H9 (cell line): ENCODE results near the gene VIPR2. TPM values are rescaled to one million over a fixed set of nuclear protein-coding genes. Genes with fewer than 3 reads are reported as not detected.

Experiments used
- DNase-seq: peaks from one replicate; pipeline ENCODE4 v3.0.0-alpha.2; 2017
- H2AFZ ChIP-seq: one replicate; pipeline ENCODE4 v1.6.1; 2013; ENCODE audit warnings: mild to moderate bottlenecking, low read length, control low read depth, moderate library complexity
- H2AK5ac ChIP-seq: 2 replicates; pipeline ENCODE4 v1.6.1; 2013; ENCODE audit warnings: low read length, control low read depth, mixed read lengths; ENCODE audit not compliant: insufficient read length
- H2BK120ac ChIP-seq: one replicate; pipeline ENCODE4 v1.6.1; 2013; ENCODE audit warnings: low read depth, mild to moderate bottlenecking, low read length, control low read depth, inconsistent platforms; ENCODE audit not compliant: poor library complexity, severe bottlenecking
- H2BK12ac ChIP-seq: 2 replicates; pipeline ENCODE4 v1.6.1; 2013; ENCODE audit warnings: low read length, control low read depth, mixed read lengths, low read depth; ENCODE audit not compliant: insufficient read length
- H2BK15ac ChIP-seq: 2 replicates; pipeline ENCODE4 v1.6.1; 2013; ENCODE audit warnings: low read depth, low read length, control low read depth
- H2BK20ac ChIP-seq: one replicate; pipeline ENCODE4 v1.6.1; 2013; ENCODE audit warnings: low read depth, mild to moderate bottlenecking, low read length, control low read depth, inconsistent platforms; ENCODE audit not compliant: poor library complexity, severe bottlenecking
- H2BK5ac ChIP-seq: 2 replicates; pipeline ENCODE4 v1.6.1; 2013; ENCODE audit warnings: low read length, control low read depth, mixed read lengths; ENCODE audit not compliant: insufficient read length
- H3K14ac ChIP-seq: 2 replicates; pipeline ENCODE4 v1.6.1; 2013; ENCODE audit warnings: low read length, control low read depth; ENCODE audit not compliant: insufficient read depth
- H3K18ac ChIP-seq: 2 replicates; pipeline ENCODE4 v1.6.1; 2013; ENCODE audit warnings: low read depth, mild to moderate bottlenecking, mixed read lengths, low read length, control low read depth; ENCODE audit not compliant: insufficient read length
- H3K23ac ChIP-seq: 2 replicates; pipeline ENCODE4 v1.6.1; 2013; ENCODE audit warnings: low read length, control low read depth, mixed read lengths, low read depth; ENCODE audit not compliant: insufficient read length
- H3K23me2 ChIP-seq: 2 replicates; pipeline ENCODE4 v1.6.1; 2013; ENCODE audit warnings: low read depth, mild to moderate bottlenecking, mixed read lengths, low read length, control low read depth; ENCODE audit not compliant: insufficient read length, poor library complexity, severe bottlenecking
- H3K27ac ChIP-seq: 2 replicates; pipeline ENCODE4 v1.5.1; 2013; ENCODE audit warnings: low read length, control low read depth, mixed read lengths, low read depth; ENCODE audit not compliant: insufficient read length
- H3K27me3 ChIP-seq: 2 replicates; pipeline ENCODE4 v1.6.1; 2013; ENCODE audit warnings: low read length, control low read depth, inconsistent platforms; ENCODE audit not compliant: insufficient read depth
- H3K4ac ChIP-seq: 2 replicates; pipeline ENCODE4 v1.6.1; 2013; ENCODE audit warnings: low read depth, mild to moderate bottlenecking, control low read depth, inconsistent platforms, low read length, moderate library complexity
- H3K4me1 ChIP-seq: 2 replicates; pipeline ENCODE4 v1.6.1; 2013; ENCODE audit warnings: low read length, control low read depth, inconsistent platforms; ENCODE audit not compliant: insufficient read depth
- H3K4me2 ChIP-seq: 2 replicates; pipeline ENCODE4 v1.6.1; 2013; ENCODE audit warnings: low read length, control low read depth, mixed read lengths; ENCODE audit not compliant: insufficient read length, insufficient read depth
- H3K56ac ChIP-seq: 2 replicates; pipeline ENCODE4 v1.6.1; 2013; ENCODE audit warnings: low read depth, mild to moderate bottlenecking, mixed read lengths, low read length, control low read depth; ENCODE audit not compliant: insufficient read length
- H3K79me1 ChIP-seq: 2 replicates; pipeline ENCODE4 v1.6.1; 2013; ENCODE audit warnings: low read depth, mild to moderate bottlenecking, moderate library complexity, low read length, control low read depth, inconsistent platforms; ENCODE audit not compliant: insufficient read depth, poor library complexity, severe bottlenecking
- H3K79me2 ChIP-seq: 2 replicates; pipeline ENCODE4 v1.6.1; 2013; ENCODE audit warnings: low read length, control low read depth, inconsistent platforms; ENCODE audit not compliant: insufficient read depth
- H3K9ac ChIP-seq: 2 replicates; pipeline ENCODE4 v1.6.1; 2013; ENCODE audit warnings: low read length, control low read depth, mixed read lengths; ENCODE audit not compliant: insufficient read length; ENCODE audit errors: extremely low read depth
- H3K9me3 ChIP-seq: one replicate; pipeline ENCODE4 v1.6.1; 2013; ENCODE audit warnings: low read depth, low read length, inconsistent platforms; ENCODE audit not compliant: control insufficient read depth
- H3T11ph ChIP-seq: one replicate; pipeline ENCODE4 v1.6.1; 2013; ENCODE audit warnings: mild to moderate bottlenecking, low read length, control low read depth, inconsistent platforms
- H4K20me1 ChIP-seq: one replicate; pipeline ENCODE4 v1.6.1; 2013; ENCODE audit not compliant: control insufficient read depth, insufficient read length, insufficient read depth
- H4K5ac ChIP-seq: 2 replicates; pipeline ENCODE4 v1.6.1; 2013; ENCODE audit warnings: low read depth, mild to moderate bottlenecking, mixed read lengths, low read length, control low read depth; ENCODE audit not compliant: insufficient read length
- H4K8ac ChIP-seq: replicated peaks from 2 replicates; pipeline ENCODE4 v1.6.1; 2013; ENCODE audit warnings: low read length, control low read depth, mixed read lengths, low read depth; ENCODE audit not compliant: insufficient read length
- H4K91ac ChIP-seq: 2 replicates; pipeline ENCODE4 v1.6.1; 2013; ENCODE audit warnings: low read depth, mild to moderate bottlenecking, moderate library complexity, mixed read lengths, low read length, control low read depth; ENCODE audit not compliant: insufficient read length
- H3K27ac Mint-ChIP-seq, 3 experiments: 2 replicates in 2 of 3; 3 replicates in 1 of 3; pipeline ENCODE4 v1.8.0; 2020 to 2021; ENCODE audit warnings: mixed read lengths in 3 of 3, mild to moderate bottlenecking in 1 of 3, moderate library complexity in 1 of 3
- H3K27me3 Mint-ChIP-seq: 2 replicates; pipeline ENCODE4 v1.8.0; 2021; ENCODE audit warnings: low read depth, mild to moderate bottlenecking, moderate library complexity, mixed read lengths
- H3K36me3 Mint-ChIP-seq, 3 experiments: 2 replicates in 2 of 3; 3 replicates in 1 of 3; pipeline ENCODE4 v1.8.0; 2020 to 2021; ENCODE audit warnings: low read depth in 3 of 3, mixed read lengths in 3 of 3; ENCODE audit not compliant: insufficient read depth in 1 of 3
- H3K4me1 Mint-ChIP-seq, 2 experiments: 2 replicates each; pipeline ENCODE4 v1.8.0; 2020; ENCODE audit warnings: mixed read lengths in 2 of 2
- H3K4me3 Mint-ChIP-seq, 2 experiments: 2 replicates in 1 of 2; 3 replicates in 1 of 2; pipeline ENCODE4 v1.8.0; 2020 to 2021; ENCODE audit warnings: mild to moderate bottlenecking in 2 of 2, mixed read lengths in 2 of 2, moderate library complexity in 1 of 2
- H3K9me3 Mint-ChIP-seq, 2 experiments: 2 replicates in 1 of 2; 3 replicates in 1 of 2; pipeline ENCODE4 v1.8.0; 2020; ENCODE audit warnings: mild to moderate bottlenecking in 2 of 2, mixed read lengths in 2 of 2, moderate library complexity in 1 of 2
- CTCF ChIP-seq: fragments of 200-600 bp; sonication (generic); conservative IDR thresholded peaks from 3 replicates; pipeline ENCODE4 v1.8.0; 2021; ENCODE audit warnings: antibody characterized with exemption, mild to moderate bottlenecking
- WGBS: extraction: QIAGEN DNeasy Blood & Tissue Kit; methylation state at CpG from one replicate; pipeline ENCODE4 v1.1.7; 2013; ENCODE audit warnings: missing lambda C conversion rate, low lambda C conversion rate, mixed read lengths; ENCODE audit not compliant: insufficient read length; ENCODE audit errors: extremely low coverage; 5-methylcytosine and 5-hydroxymethylcytosine counted together
- total RNA-seq: library from RNA; stranded (reverse); gene quantifications from 2 replicates; pipeline ENCODE4 v1.2.1, GENCODE V29; 2021

The VIPR2 gene
- total RNA-seq, 1 experiment from 2014 or later = 1.6 TPM

GRCh38 chr7:159098424-159098786, 46.3 kb downstream of the VIPR2 start:
- no peaks in the 10 kb centered on the region for H3K9me3 ChIP-seq
- Mint-ChIP-seq H3K27ac (no peak overlapping the region), H3K4me3 (no peak overlapping the region), H3K27me3 (no peaks in the 10 kb centered on the region), H3K36me3 (peaks cover 13 to 21% (median 19%) of the 10 kb centered on the region in 3 experiments), H3K9me3 (peaks cover 10 to 16% of the 10 kb centered on the region in 2 experiments; a peak in 4 of 5 replicates), H3K4me1 (peaks cover 0 to 3% of the 10 kb centered on the region in 2 experiments; a peak in 1 of 4 replicates)
- TF ChIP-seq CTCF = no peak
- no peak overlapping the region for H3K14ac ChIP-seq
- H3K79me1 ChIP-seq = no peaks in the 10 kb centered on the region
- H3K9ac ChIP-seq = no peak overlapping the region
- H4K5ac ChIP-seq = no peak overlapping the region
- H3K79me2 ChIP-seq = no peaks in the 10 kb centered on the region
- H4K20me1 ChIP-seq = no peaks in the 10 kb centered on the region
- no peak overlapping the region for H4K8ac ChIP-seq
- H3K4me2 ChIP-seq = no peak overlapping the region
- no peaks in the 10 kb centered on the region for H3K23me2 ChIP-seq
- H3K56ac ChIP-seq = no peak overlapping the region
- H3K4me1 ChIP-seq = no peaks in the 10 kb centered on the region
- H3K18ac ChIP-seq = no peak overlapping the region
- no peak overlapping the region for H3K27ac ChIP-seq
- H2BK12ac ChIP-seq = no peak overlapping the region
- DNase-seq = peak; percentile 22
- no peak overlapping the region for H2AK5ac ChIP-seq
- no CpG with 5 or more reads among the region's 6 CpGs for WGBS
- H3K27me3 ChIP-seq = no peaks in the 10 kb centered on the region
- no peak overlapping the region for H2BK15ac ChIP-seq
- H3K4ac ChIP-seq = no peak overlapping the region
- no peak overlapping the region for H2BK120ac ChIP-seq
- H2BK5ac ChIP-seq = no peak overlapping the region
- no peak overlapping the region for H3K23ac ChIP-seq
- no peak overlapping the region for H3T11ph ChIP-seq
- H2AFZ ChIP-seq = no peak overlapping the region
- H2BK20ac ChIP-seq = no peak overlapping the region
- H4K91ac ChIP-seq = no peak overlapping the region
